Renal cortex interstitium (tissue), 11 donors: ENCODE results near the gene BPI. TPM values are rescaled to one million over a fixed set of nuclear protein-coding genes. Genes with fewer than 3 reads are reported as not detected.
"Not testable (repeated sequence)": the region's sequence is repeated elsewhere in the genome, so short reads cannot be mapped to it uniquely, and the experiment has no call there.

Source experiments
- DNase-seq, 11 donors: peaks; one replicate each; pipeline ENCODE4 v3.0.0-alpha.2; 2013; ENCODE audit warnings: low read depth in 9 of 11, low spot score in 4 of 11; ENCODE audit errors: extremely low read depth in 1 of 11
- polyA plus RNA-seq, 3 donors: library from polyadenylated mRNA; unstranded; fragments of 120-200 nt; gene quantifications; one replicate each; pipeline ENCODE4 v1.2.1, GENCODE V29; 2013; ENCODE audit not compliant: insufficient read length in 3 of 3

BPI gene
- polyA plus RNA-seq, 3 donors: 0.54 to 1.4 (median 1.4) TPM

GRCh38 chr20:38272961-38273360 lies 31.0 kb upstream of the BPI start:
- DNase-seq: no peak

- DNase-seq: no peak
These were observed 28.0 kb upstream of the BPI start for GRCh38 chr20:38275815-38276550.

- no peak for DNase-seq
These were observed 26.7 kb upstream of the BPI start for GRCh38 chr20:38277285-38277684.

GRCh38 chr20:38277691-38278090 lies 26.3 kb upstream of the BPI start:
- no peak for DNase-seq

GRCh38 chr20:38278131-38278530 lies 25.8 kb upstream of the BPI start:
- DNase-seq: no peak

- no peak for DNase-seq
These were observed 25.2 kb upstream of the BPI start for GRCh38 chr20:38278763-38279162.

- not testable (repeated sequence) for DNase-seq
These were observed 22.6 kb upstream of the BPI start for GRCh38 chr20:38281176-38281915.

- no peak for DNase-seq
These were observed 20.7 kb upstream of the BPI start for GRCh38 chr20:38283236-38283635.

GRCh38 chr20:38284066-38284650 lies 19.8 kb upstream of the BPI start:
- DNase-seq: not testable (repeated sequence)

GRCh38 chr20:38284893-38285444 lies 19.0 kb upstream of the BPI start:
- DNase-seq: no peak

- DNase-seq: no peak
These were observed 17.1 kb upstream of the BPI start for GRCh38 chr20:38286586-38287531.

GRCh38 chr20:38290829-38291814 lies 12.8 kb upstream of the BPI start:
- no peak for DNase-seq

GRCh38 chr20:38291966-38292365 lies 12.0 kb upstream of the BPI start:
- no peak for DNase-seq

- no peak for DNase-seq
These were observed 10.4 kb upstream of the BPI start for GRCh38 chr20:38293491-38294065.

GRCh38 chr20:38294076-38294591 lies 9.8 kb upstream of the BPI start:
- no peak for DNase-seq

- DNase-seq: no peak
These were observed 8.1 kb upstream of the BPI start for GRCh38 chr20:38295811-38296210.

GRCh38 chr20:38296433-38296832 lies 7.5 kb upstream of the BPI start:
- no peak for DNase-seq
